ENCODE data around the gene MRPL53.
A peak's percentile ranks its signal among the peaks of the same experiment; 100 is the strongest.
"Not testable (repeated sequence)": the region's sequence is repeated elsewhere in the genome, so short reads cannot be mapped to it uniquely, and the experiment has no call there.

The MRPL53 gene

DNA sequence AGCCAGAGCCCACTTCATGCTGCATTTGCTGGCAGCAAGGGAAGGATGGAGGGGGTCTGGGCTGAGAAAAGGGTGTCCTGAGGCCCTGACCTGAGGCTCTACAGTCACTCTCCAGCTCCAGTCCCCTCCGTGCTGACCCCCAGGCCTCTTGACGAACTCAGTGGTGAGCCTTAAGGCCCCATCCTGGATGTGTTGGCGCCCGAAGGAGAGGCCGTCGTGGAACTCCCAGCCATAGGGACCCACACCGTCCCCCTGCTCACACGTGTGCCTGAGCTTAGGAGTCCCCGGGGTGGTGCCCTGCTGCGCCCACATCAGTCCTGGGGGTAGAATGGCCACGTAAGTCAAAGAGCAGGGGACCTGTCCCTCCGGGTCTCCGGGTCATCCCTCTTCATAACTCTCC lies 8.1 kb downstream of the MRPL53 start:
- H3K27ac ChIP-seq, result peak overlapping the region; percentile 80

DNA sequence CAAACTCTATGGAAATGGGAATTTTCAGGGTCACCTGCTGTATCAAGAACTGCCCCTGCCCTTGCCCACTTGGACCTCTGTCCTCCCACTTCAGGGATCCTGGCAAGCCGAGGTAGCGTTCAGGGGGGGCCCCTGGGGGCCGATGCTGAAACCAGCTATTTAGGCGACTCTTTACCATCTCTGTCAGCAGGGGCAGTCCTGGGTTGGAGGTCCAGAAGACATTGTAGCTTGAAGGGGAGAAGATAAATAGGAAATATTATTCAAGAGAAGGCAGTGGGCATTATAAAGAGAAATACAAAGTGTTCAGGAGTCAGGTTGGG lies 9.7 kb downstream of the MRPL53 start:
- H3K27ac ChIP-seq, result no peak overlapping the region
- TF ChIP-seq, protein P1, sequence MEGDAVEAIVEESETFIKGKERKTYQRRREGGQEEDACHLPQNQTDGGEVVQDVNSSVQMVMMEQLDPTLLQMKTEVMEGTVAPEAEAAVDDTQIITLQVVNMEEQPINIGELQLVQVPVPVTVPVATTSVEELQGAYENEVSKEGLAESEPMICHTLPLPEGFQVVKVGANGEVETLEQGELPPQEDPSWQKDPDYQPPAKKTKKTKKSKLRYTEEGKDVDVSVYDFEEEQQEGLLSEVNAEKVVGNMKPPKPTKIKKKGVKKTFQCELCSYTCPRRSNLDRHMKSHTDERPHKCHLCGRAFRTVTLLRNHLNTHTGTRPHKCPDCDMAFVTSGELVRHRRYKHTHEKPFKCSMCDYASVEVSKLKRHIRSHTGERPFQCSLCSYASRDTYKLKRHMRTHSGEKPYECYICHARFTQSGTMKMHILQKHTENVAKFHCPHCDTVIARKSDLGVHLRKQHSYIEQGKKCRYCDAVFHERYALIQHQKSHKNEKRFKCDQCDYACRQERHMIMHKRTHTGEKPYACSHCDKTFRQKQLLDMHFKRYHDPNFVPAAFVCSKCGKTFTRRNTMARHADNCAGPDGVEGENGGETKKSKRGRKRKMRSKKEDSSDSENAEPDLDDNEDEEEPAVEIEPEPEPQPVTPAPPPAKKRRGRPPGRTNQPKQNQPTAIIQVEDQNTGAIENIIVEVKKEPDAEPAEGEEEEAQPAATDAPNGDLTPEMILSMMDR (conservative IDR thresholded peaks at IDR 0.05), result no peak
- TF ChIP-seq ZFX (IDR thresholded peaks at IDR 0.05), result no peak

More for the DNA sequence above, 8.1 kb downstream of the MRPL53 start:
- no peak for TF ChIP-seq ZFX (IDR thresholded peaks at IDR 0.05)
- TF ChIP-seq, protein P1 (conservative IDR thresholded peaks at IDR 0.05), result no peak

DNA sequence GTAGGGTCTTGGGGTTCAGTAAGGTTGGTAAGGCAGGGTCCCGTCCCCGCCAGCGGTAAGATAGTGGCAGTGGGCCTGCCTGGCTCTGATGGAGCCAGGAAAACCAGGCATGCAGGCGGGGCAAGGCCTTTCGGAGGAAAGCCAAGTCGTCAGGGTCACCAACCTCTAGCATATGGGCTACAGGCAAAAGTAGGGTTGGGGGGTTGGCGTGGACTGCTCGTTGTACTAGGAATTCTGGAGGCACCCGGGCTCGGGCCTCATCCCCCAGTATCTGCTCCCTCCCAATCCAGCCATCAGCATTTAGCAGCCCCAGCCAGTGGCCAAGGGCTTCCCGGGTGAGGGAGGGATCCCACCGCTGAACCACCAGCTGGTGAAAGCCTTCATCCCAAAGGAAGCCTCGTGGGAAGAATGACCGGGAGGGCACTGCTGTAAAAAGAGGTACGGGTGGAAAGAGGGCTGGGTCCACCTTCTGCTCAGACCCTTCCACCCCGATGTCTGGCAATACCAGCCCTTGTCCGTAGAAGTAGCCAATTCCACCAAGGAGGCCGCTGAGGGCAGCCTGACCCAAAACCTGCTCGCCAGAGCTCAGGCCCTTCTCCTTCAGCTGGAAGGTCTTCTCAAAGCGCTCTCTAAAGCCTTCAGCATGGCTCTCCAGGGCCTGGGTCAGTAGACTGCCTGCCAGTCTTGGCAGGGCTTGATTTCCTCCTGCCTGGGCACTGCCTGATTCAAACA lies 10.3 kb downstream of the MRPL53 start:
- TF ChIP-seq ZFX (IDR thresholded peaks at IDR 0.05), result no peak
- TF ChIP-seq, protein P1 (conservative IDR thresholded peaks at IDR 0.05), result no peak
- H3K27ac ChIP-seq, result no peak overlapping the region

DNA sequence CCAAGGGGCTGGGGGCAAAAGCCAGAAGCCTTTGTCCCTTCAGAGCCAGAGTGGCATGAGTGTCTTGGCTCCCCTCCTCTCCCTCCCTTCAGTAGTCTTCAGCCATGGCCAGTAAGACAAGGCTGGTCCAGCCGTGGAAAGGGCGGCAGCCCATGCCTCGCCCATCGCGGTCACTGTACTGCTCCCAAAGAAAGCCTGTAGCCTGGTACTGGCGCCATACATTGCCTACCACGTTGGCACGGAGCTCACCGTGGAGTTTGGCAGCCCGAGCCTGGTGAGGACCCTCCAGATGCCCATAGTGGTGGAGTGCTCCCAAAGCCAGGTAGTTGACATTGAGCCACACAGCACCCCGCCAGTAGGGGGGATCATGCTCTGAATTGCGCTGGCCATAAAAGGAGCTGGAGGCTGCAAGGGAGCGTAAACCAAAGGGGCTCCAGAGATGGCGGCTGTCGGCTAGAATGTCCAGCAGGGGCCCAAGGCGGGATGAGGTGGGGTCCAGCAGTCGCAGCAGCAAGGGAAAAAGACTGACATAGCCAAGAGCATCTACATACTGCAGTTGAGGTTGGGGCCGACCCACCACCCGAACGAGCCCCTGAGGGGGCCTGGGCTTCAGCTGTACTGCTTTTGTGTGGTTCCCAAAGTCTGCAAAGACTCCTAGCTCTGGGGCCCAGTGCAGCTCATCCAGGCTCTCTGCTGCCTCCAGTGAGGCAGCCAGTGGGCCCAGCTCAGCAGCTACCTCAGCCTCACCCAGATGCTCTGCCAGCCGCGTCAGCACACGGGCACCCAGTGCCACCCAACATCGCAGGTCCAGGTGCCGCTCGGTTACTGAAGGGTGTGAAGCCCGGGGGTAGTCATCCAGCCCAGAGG lies 11.1 kb downstream of the MRPL53 start:
- no peak overlapping the region for H3K27ac ChIP-seq
- TF ChIP-seq ZFX (IDR thresholded peaks at IDR 0.05), result no peak
- TF ChIP-seq, protein P1 (conservative IDR thresholded peaks at IDR 0.05), result no peak

DNA sequence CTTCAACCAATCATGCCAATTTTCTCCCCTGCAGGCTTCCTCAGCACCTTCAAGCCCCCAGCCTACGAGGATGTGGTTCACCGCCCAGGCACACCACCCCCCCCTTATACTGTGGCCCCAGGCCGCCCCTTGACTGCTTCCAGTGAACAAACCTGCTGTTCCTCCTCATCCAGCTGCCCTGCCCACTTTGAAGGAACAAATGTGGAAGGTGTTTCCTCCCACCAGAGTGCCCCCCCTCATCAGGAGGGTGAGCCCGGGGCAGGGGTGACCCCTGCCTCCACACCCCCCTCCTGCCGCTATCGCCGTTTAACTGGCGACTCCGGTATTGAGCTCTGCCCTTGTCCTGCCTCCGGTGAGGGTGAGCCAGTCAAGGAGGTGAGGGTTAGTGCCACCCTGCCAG lies 12.3 kb downstream of the MRPL53 start:
- H3K27ac ChIP-seq, result not testable (repeated sequence)

DNA sequence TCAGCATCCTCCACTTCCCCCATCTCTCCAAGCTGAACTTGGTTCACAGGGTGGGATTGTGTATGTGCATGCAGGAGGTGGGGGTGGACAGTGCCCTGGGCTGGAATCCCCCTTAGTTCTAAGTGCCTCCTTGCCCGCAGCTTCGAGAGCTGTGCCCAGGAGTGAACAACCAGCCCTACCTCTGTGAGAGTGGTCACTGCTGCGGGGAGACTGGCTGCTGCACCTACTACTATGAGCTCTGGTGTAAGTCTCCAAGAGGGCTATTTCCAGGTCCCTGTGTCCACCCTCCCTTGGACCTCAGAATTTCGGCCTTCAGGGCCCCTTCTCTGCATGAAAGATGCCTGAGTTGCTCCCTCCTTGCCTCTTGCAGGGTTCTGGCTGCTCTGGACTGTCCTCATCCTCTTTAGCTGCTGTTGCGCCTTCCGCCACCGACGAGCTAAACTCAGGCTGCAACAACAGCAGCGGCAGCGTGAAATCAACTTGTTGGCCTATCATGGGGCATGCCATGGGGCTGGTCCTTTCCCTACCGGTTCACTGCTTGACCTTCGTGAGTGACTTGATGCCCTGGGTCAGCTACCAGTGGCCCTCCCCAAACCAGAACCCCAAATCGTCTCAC lies 12.9 kb downstream of the MRPL53 start:
- H3K27ac ChIP-seq, result peak overlapping the region; percentile 81; the same call in 1 of the 2 replicates

DNA sequence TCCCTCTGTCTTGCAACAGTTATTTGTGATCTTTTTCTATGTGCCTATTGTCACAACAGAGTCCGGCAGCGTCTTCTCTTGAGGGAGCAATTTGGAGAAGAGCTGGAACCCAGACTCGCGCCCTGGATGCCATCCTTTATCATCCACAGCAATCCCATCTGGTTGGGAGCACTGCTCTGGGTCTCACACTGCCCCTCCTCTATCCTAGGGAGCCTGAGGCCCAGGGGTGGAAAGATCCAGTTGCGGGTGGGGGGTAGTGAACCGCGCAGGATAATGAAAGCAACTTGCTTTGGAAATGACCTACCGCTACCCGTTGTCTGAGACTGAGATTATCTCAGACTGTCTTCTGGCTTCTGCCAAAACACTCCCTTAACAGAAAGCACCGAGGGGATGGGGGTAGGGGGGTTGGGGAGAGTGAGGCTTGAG lies 13.5 kb downstream of the MRPL53 start:
- H3K27ac ChIP-seq, result peak overlapping the region; percentile 81
- no peak for TF ChIP-seq ZFX (IDR thresholded peaks at IDR 0.05)

DNA sequence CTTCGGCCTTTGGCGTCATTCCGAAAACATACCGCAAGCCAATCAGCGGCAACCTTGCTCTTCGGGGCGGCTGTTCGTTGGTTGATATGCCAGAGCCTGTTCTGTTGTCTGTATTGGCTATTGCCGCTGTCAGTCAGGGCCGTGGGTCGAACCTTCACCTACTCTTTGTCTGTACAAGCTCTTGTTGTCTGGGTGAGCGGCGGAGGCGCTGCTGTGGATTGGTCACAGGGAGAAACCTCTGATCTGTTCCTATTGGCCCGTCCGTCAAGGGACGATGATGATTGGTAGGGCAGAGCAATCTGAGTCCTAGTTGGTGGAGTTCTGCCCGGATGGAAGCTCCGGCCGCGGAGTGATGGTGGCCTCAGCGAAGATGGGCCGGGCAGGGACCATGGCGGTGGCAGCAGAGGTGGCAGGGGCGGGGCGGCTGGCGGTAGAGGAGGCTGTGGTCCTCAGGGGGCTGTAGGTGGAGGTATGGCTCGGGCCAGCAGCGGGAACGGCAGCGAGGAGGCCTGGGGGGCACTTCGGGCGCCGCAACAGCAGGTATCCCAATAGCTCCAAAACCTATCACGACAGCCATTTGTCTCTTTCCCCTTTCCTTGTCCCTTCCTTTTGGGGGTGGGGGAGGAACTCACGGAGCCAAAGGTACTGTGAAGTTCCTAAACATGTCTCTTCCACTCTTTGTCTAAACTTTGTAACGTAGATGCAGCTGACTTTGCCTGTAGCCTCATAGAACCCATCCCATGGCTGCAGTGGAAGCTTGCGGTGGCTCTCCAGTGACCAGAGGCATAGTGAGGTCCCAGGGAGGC lies 14.1 kb downstream of the MRPL53 start, which contains the start of gene WBP1:
Gene WBP1 (plus strand): TSS at position 307 of the 806 bp plus-strand sequence. CDS start 165 bp downstream, at position 472.
- H3K27ac ChIP-seq, result peak within 1 kb of the TSS; percentile 81
- TF ChIP-seq, protein P1 (conservative IDR thresholded peaks at IDR 0.05), result no peak
- TF ChIP-seq ZFX (IDR thresholded peaks at IDR 0.05), result no peak

Measured in C4-2B (cell line).